ENCODE results near the gene CAP1.

The CAP1 gene

GRCh38 chr1:40017951-40018575 is 22.5 kb upstream of the CAP1 start:
- in situ Hi-C loops (cut with MboI; ENCODE audit: low sequenced_read_pairs, unreplicated experiment), result no loop called here
- no peak for DNase-seq (ENCODE audit: low spot score)
- TF ChIP-seq, protein P1, sequence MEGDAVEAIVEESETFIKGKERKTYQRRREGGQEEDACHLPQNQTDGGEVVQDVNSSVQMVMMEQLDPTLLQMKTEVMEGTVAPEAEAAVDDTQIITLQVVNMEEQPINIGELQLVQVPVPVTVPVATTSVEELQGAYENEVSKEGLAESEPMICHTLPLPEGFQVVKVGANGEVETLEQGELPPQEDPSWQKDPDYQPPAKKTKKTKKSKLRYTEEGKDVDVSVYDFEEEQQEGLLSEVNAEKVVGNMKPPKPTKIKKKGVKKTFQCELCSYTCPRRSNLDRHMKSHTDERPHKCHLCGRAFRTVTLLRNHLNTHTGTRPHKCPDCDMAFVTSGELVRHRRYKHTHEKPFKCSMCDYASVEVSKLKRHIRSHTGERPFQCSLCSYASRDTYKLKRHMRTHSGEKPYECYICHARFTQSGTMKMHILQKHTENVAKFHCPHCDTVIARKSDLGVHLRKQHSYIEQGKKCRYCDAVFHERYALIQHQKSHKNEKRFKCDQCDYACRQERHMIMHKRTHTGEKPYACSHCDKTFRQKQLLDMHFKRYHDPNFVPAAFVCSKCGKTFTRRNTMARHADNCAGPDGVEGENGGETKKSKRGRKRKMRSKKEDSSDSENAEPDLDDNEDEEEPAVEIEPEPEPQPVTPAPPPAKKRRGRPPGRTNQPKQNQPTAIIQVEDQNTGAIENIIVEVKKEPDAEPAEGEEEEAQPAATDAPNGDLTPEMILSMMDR (IDR thresholded peaks at IDR 0.05; ENCODE audit: borderline replicate concordance, control extremely low read depth, extremely low read depth, insufficient read depth, missing control alignments), result no peak

DNA sequence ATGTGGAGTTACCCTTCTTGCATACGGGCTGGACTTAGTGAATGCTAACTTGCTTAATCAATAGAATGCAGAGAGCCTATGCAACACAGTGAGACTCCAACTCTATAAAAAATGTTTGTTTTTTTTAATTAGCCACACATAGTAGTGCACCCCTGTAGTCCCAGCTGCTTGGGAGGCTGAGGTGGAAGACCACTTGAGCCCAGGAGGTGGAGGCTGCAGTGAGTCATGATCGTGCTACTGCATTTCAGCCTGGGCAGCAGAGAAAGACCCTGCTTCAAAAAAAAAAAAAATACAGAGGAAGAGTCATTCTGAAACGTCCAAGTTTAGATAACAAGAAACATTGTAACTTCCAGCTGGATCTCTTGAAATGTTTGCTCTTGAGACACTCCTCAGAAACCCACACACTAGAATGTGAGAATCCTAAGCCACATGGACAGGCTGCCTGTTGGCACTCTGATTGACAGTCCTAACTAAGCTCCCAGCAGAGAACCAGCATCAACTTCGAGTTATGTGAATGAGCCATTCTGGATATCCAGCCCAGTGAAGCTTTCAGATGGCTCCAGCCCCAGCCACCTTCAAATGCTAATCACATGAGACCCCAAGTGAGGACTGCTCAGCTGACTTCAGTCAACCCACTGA is 20.0 kb upstream of the CAP1 start:
- in situ Hi-C loops (cut with MboI; ENCODE audit: low sequenced_read_pairs, unreplicated experiment), result no loop called here
- TF ChIP-seq, protein P1 (IDR thresholded peaks at IDR 0.05; ENCODE audit: borderline replicate concordance, control extremely low read depth, extremely low read depth, insufficient read depth, missing control alignments), result no peak
- no peak for DNase-seq (ENCODE audit: low spot score)

GRCh38 chr1:40023379-40023944 is 17.1 kb upstream of the CAP1 start:
- no peak for DNase-seq (ENCODE audit: low spot score)
- in situ Hi-C loops (cut with MboI; ENCODE audit: low sequenced_read_pairs, unreplicated experiment), result no loop called here
- TF ChIP-seq, protein P1 (IDR thresholded peaks at IDR 0.05; ENCODE audit: borderline replicate concordance, control extremely low read depth, extremely low read depth, insufficient read depth, missing control alignments), result no peak

GRCh38 chr1:40024671-40025070 is 15.9 kb upstream of the CAP1 start:
- in situ Hi-C loops (cut with MboI; ENCODE audit: low sequenced_read_pairs, unreplicated experiment), result loop anchor here (5.0 kb wide), 1 partner anchor 102 kb away; no protein-coding TSS in a partner anchor
- TF ChIP-seq, protein P1 (IDR thresholded peaks at IDR 0.05; ENCODE audit: borderline replicate concordance, control extremely low read depth, extremely low read depth, insufficient read depth, missing control alignments), result no peak
- no peak for DNase-seq (ENCODE audit: low spot score)

DNA sequence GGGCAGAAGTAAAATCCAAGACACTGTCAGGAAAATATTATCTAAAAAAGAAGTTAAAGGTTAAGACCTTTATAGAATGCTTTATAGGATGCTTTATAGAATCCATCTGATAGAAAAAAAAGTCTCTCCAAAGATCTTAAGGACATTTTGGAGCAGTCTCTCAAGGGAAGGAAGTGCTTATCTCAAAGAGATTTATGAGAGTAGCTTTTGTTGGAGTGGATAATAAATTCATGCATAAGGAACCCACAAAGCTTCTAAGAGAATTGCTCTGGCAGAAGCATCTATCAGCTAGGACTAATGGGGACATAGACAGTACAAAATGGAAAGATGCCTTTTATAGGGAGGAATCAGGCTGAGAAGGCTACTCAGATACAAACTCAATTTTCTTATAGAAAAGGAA is 12.9 kb upstream of the CAP1 start:
- no peak for DNase-seq (ENCODE audit: low spot score)
- TF ChIP-seq, protein P1 (IDR thresholded peaks at IDR 0.05; ENCODE audit: borderline replicate concordance, control extremely low read depth, extremely low read depth, insufficient read depth, missing control alignments), result no peak
- in situ Hi-C loops (cut with MboI; ENCODE audit: low sequenced_read_pairs, unreplicated experiment), result loop anchor here (5.0 kb wide), 1 partner anchor 105 kb away; no protein-coding TSS in a partner anchor

- in situ Hi-C loops (cut with MboI; ENCODE audit: low sequenced_read_pairs, unreplicated experiment), result loop anchor here (5.0 kb wide), 1 partner anchor 107 kb away; no protein-coding TSS in a partner anchor
- DNase-seq (ENCODE audit: low spot score), result no peak
- TF ChIP-seq, protein P1 (IDR thresholded peaks at IDR 0.05; ENCODE audit: borderline replicate concordance, control extremely low read depth, extremely low read depth, insufficient read depth, missing control alignments), result no peak
These were observed 10.9 kb upstream of the CAP1 start for GRCh38 chr1:40029608-40030007.

All from GM13976 (cell line).